ENCODE results near the gene LZTS3. TPM values are rescaled to one million over a fixed set of nuclear protein-coding genes. Genes with fewer than 3 reads are reported as not detected.
"Not testable (repeated sequence)": the region's sequence is repeated elsewhere in the genome, so short reads cannot be mapped to it uniquely, and the experiment has no call there.

Gene LZTS3
- polyA plus RNA-seq, 1 of the 3 experiments (the other 2 are of a cell fraction): 11.9 TPM

DNA sequence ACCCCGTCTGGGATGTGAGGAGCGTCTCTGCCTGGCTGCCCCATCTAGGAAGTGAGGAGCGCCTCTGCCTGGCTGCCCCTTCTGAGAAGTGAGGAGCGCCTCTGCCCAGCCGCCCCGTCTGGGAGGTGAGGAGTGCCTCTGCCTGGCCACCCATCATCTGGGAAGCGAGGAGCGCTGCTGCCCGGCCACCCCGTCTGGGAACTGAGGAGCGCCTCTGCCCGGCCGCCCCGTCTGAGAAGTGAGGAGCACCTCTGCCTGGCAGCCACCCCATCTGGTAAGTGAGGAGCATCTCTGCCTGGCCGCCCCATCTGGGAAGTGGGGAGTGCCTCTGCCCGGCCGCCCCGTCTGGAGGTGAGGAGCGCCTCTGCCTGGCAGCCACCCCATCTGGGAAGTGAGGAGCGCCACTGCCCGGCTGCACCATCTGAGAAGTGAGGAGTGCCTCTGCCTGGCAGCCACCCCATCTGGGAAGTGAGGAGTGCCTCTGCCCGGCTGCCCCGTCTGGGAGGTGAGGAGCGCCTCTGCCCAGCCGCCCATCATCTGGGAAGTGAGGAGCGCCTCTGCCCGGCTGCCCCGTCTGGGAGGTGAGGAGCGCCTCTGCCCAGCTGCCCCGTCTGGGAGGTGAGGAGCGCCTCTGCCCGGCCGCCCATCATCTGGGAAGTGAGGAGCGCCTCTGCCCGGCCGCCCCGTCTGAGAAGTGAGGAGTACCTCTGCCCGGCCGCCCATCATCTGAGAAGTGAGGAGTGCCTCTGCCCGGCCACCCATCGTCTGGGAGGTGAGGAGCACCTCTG lies 48.4 kb downstream of the LZTS3 start:
- H4K20me1 ChIP-seq (ENCODE audit: insufficient read depth); H3K4me3 ChIP-seq (ENCODE audit: low read depth in 2 of 2, low read length in 1 of 2); H2AFZ ChIP-seq (ENCODE audit: low read depth); H3F3A ChIP-seq (replicated peaks; ENCODE audit: insufficient read depth); H3K9ac ChIP-seq; H3K27me3 ChIP-seq (ENCODE audit: insufficient read depth); POLR2A ChIA-PET; H3K4me2 ChIP-seq; CTCF ChIA-PET; H3K27ac ChIP-seq (ENCODE audit: low read depth in 2 of 2, low read length in 1 of 2); H3K9me2 ChIP-seq; DNase-seq; H3K9me3 ChIP-seq; H3K4me1 ChIP-seq (ENCODE audit: control insufficient read depth in 1 of 2, insufficient read depth in 2 of 2, low read depth in 1 of 2, low read length in 1 of 2): not testable (repeated sequence)
- Histone ChIP-seq H3K36me3 (replicated peaks in 1 of 2; ENCODE audit: control insufficient read depth in 1 of 2, insufficient read depth in 2 of 2, low read length in 1 of 2) (peaks cover 8 to 24% of the 10 kb centered on the region in 2 experiments), H3K79me2 (ENCODE audit: insufficient read depth) (peaks cover 12% of the 10 kb centered on the region; the same call in 1 of the 2 replicates)
- WGBS (ENCODE audit: low lambda C conversion rate): 98% methylated on average over 17 of the region's 41 CpGs

DNA sequence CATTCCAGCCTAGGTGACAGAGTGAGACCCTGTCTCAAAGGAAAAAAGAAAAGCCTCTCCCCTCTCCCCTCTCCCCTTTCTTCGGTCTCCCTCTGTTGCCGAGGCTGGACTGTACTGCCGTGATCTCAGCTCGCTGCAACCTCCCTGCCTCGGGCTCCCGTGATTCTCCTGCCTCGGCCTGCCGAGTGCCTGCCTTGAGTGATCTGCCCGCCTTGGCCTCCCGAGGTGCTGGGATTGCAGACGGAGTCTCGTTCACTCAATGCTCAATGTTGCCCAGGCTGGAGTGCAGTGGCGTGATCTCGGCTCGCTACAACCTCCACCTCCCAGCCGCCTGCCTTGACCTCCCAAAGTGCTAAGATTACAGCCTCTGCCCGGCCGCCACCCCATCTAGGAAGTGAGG lies 49.2 kb downstream of the LZTS3 start:
- H3K79me2 ChIP-seq (ENCODE audit: insufficient read depth); H4K20me1 ChIP-seq (ENCODE audit: insufficient read depth); H3K4me1 ChIP-seq (ENCODE audit: control insufficient read depth in 1 of 2, insufficient read depth in 2 of 2, low read depth in 1 of 2, low read length in 1 of 2); H3K4me2 ChIP-seq; H3K9ac ChIP-seq; H2AFZ ChIP-seq (ENCODE audit: low read depth); H3K9me3 ChIP-seq; H3K27me3 ChIP-seq (ENCODE audit: insufficient read depth); POLR2A ChIA-PET; H3K4me3 ChIP-seq (ENCODE audit: low read depth in 2 of 2, low read length in 1 of 2); DNase-seq; H3K9me2 ChIP-seq; CTCF ChIA-PET; H3F3A ChIP-seq (replicated peaks; ENCODE audit: insufficient read depth); H3K27ac ChIP-seq (ENCODE audit: low read depth in 2 of 2, low read length in 1 of 2): not testable (repeated sequence)
- H3K36me3 ChIP-seq (replicated peaks in 1 of 2; ENCODE audit: control insufficient read depth in 1 of 2, insufficient read depth in 2 of 2, low read length in 1 of 2): peaks cover 8 to 24% of the 10 kb centered on the region in 2 experiments
- WGBS (ENCODE audit: low lambda C conversion rate): 97% methylated on average over 15 of the region's 18 CpGs

DNA sequence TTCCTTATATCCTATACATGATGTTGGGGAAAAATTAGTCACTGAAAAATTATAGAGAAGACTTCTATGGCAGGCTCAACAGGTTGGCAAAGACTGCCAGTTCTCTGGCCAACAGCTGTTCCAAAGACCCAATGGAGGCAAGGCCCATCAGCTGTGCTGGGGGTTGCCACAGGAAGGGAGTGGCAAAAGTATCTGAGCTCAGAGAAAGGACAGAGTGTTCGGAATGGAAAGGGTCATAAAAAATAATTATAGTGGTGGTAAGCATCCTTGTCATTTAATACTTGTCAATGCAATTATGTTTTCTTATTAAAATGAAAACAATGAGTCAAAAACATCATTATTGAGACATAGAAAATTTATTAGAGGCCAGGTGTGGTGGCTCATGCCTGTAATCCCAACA lies 49.8 kb downstream of the LZTS3 start:
- ChIA-PET CTCF (no interaction called here), POLR2A (no interaction called here)
- WGBS (ENCODE audit: low lambda C conversion rate): 86% methylated on average over 1 of the region's 1 CpG
- Histone ChIP-seq H3F3A (replicated peaks; ENCODE audit: insufficient read depth) (peaks cover 4% of the 10 kb centered on the region), H2AFZ (ENCODE audit: low read depth) (no peak overlapping the region), H3K9ac (no peak overlapping the region), H4K20me1 (ENCODE audit: insufficient read depth) (no peaks in the 10 kb centered on the region), H3K27ac (ENCODE audit: low read depth in 2 of 2, low read length in 1 of 2) (no peak overlapping the region), H3K4me1 (ENCODE audit: control insufficient read depth in 1 of 2, insufficient read depth in 2 of 2, low read depth in 1 of 2, low read length in 1 of 2) (no peaks in the 10 kb centered on the region; a peak in 1 of 4 replicates), H3K9me3 (no peaks in the 10 kb centered on the region), H3K4me2 (no peak overlapping the region), H3K27me3 (ENCODE audit: insufficient read depth) (no peaks in the 10 kb centered on the region), H3K36me3 (replicated peaks in 1 of 2; ENCODE audit: control insufficient read depth in 1 of 2, insufficient read depth in 2 of 2, low read length in 1 of 2) (peaks cover 8 to 24% of the 10 kb centered on the region in 2 experiments), H3K4me3 (ENCODE audit: low read depth in 2 of 2, low read length in 1 of 2) (no peak overlapping the region), H3K9me2 (no peaks in the 10 kb centered on the region), H3K79me2 (ENCODE audit: insufficient read depth) (peaks cover 3% of the 10 kb centered on the region; the same call in 1 of the 2 replicates)
- TF ChIP-seq NRF1 (IDR thresholded peaks at IDR 0.05; ENCODE audit: low read depth, low read length): no peak
- no peak for DNase-seq

DNA sequence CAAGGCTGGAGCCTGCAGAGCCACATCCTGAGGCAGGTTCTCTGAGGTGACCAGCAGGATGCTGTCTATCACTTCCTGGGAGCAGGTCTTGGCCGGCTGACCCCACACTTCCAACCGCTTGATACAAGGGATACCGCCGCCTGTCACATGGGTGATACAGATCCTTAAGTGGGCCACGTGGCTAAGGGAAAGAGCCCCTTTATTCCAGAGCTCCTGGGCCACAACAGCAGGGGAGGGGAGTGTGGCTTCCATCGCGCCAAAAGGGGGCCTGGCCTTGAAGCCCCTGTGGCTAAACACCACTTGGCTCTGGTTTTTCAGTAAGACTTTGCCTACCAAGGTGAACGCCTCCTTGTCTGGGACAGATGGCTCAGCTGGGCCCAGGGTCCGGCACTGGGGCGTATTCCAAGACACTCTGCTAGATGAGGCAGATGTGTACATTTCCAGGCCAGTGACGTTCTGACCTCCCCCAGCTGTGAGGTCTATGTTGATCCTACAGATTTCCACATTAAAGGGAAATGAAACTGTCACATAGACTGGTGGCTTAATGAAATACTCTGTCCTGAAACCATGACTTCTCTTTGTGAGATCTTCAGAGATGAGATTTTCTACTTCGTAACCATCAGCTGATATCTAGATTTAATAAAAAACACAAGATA lies 51.3 kb downstream of the LZTS3 start:
- no peaks in the 10 kb centered on the region for H3K9me3 ChIP-seq
- H3K27me3 ChIP-seq (ENCODE audit: insufficient read depth): no peaks in the 10 kb centered on the region
- WGBS (ENCODE audit: low lambda C conversion rate): 93% methylated on average over 11 of the region's 12 CpGs
- ChIA-PET CTCF (interaction anchor here (0.9 kb wide), 1 partner anchor 68 kb away, joined by 6 read pairs; no protein-coding TSS in a partner anchor), POLR2A (no interaction called here)
- no peak overlapping the region for H3K4me3 ChIP-seq (ENCODE audit: low read depth in 2 of 2, low read length in 1 of 2)
- no peak overlapping the region for H3K4me2 ChIP-seq
- peaks cover 8 to 24% of the 10 kb centered on the region in 2 experiments for H3K36me3 ChIP-seq (replicated peaks in 1 of 2; ENCODE audit: control insufficient read depth in 1 of 2, insufficient read depth in 2 of 2, low read length in 1 of 2)
- DNase-seq: no peak
- H3F3A ChIP-seq (replicated peaks; ENCODE audit: insufficient read depth): peaks cover 4% of the 10 kb centered on the region
- peaks cover 3% of the 10 kb centered on the region; the same call in 1 of the 2 replicates for H3K79me2 ChIP-seq (ENCODE audit: insufficient read depth)
- no peaks in the 10 kb centered on the region for H3K9me2 ChIP-seq
- H3K27ac ChIP-seq (ENCODE audit: low read depth in 2 of 2, low read length in 1 of 2): no peak overlapping the region
- no peak overlapping the region for H3K9ac ChIP-seq
- no peaks in the 10 kb centered on the region for H4K20me1 ChIP-seq (ENCODE audit: insufficient read depth)
- no peak overlapping the region for H2AFZ ChIP-seq (ENCODE audit: low read depth)
- no peaks in the 10 kb centered on the region; a peak in 1 of 4 replicates for H3K4me1 ChIP-seq (ENCODE audit: control insufficient read depth in 1 of 2, insufficient read depth in 2 of 2, low read depth in 1 of 2, low read length in 1 of 2)
- TF ChIP-seq RAD21 (IDR thresholded peaks at IDR 0.05; ENCODE audit: low read length) (no peak), TEAD4 (IDR thresholded peaks at IDR 0.05; ENCODE audit: borderline replicate concordance, insufficient read depth) (no peak), EZH2phosphoT487 (IDR thresholded peaks at IDR 0.05; ENCODE audit: borderline replicate concordance, low read depth) (no peak), SIN3A (IDR thresholded peaks at IDR 0.05; ENCODE audit: borderline replicate concordance, low read depth, low read length) (no peak), MXI1 (IDR thresholded peaks at IDR 0.05; ENCODE audit: low read depth, low read length) (no peak), YY1 (IDR thresholded peaks at IDR 0.05; ENCODE audit: low read depth) (no peak), FOSL2 (IDR thresholded peaks at IDR 0.05; ENCODE audit: borderline replicate concordance, low read depth) (no peak)
- TF ChIP-seq, protein P1, sequence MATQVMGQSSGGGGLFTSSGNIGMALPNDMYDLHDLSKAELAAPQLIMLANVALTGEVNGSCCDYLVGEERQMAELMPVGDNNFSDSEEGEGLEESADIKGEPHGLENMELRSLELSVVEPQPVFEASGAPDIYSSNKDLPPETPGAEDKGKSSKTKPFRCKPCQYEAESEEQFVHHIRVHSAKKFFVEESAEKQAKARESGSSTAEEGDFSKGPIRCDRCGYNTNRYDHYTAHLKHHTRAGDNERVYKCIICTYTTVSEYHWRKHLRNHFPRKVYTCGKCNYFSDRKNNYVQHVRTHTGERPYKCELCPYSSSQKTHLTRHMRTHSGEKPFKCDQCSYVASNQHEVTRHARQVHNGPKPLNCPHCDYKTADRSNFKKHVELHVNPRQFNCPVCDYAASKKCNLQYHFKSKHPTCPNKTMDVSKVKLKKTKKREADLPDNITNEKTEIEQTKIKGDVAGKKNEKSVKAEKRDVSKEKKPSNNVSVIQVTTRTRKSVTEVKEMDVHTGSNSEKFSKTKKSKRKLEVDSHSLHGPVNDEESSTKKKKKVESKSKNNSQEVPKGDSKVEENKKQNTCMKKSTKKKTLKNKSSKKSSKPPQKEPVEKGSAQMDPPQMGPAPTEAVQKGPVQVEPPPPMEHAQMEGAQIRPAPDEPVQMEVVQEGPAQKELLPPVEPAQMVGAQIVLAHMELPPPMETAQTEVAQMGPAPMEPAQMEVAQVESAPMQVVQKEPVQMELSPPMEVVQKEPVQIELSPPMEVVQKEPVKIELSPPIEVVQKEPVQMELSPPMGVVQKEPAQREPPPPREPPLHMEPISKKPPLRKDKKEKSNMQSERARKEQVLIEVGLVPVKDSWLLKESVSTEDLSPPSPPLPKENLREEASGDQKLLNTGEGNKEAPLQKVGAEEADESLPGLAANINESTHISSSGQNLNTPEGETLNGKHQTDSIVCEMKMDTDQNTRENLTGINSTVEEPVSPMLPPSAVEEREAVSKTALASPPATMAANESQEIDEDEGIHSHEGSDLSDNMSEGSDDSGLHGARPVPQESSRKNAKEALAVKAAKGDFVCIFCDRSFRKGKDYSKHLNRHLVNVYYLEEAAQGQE (IDR thresholded peaks at IDR 0.05; ENCODE audit: low read depth, low read length): no peak
- TF ChIP-seq, protein P2, sequence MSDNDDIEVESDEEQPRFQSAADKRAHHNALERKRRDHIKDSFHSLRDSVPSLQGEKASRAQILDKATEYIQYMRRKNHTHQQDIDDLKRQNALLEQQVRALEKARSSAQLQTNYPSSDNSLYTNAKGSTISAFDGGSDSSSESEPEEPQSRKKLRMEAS (IDR thresholded peaks at IDR 0.05; ENCODE audit: low read depth): no peak

Data from SK-N-SH (cell line).